Neural progenitor cell (in vitro differentiated cells): ENCODE measurements around the gene HDAC4.

Experiments
- CTCF ChIP-seq: fragments of 200-600 bp; sonication (generic); IDR thresholded peaks from 2 replicates; pipeline ENCODE4 v1.5.1; 2017; ENCODE audit warnings: antibody characterized with exemption, mild to moderate bottlenecking
- EZH2 ChIP-seq: fragments of 200-600 bp; sonication (generic); IDR thresholded peaks from 2 replicates; pipeline ENCODE4 v1.6.1; 2017; ENCODE audit warnings: antibody characterized with exemption, mild to moderate bottlenecking, moderate library complexity

GRCh38 chr2:239363946-239364637 lies 36.7 kb downstream of the HDAC4 start:
- TF ChIP-seq EZH2 (no peak), CTCF (peak; percentile 9)
